HG03565 (cell line): ENCODE results near the gene SLC19A1.
"Not testable (repeated sequence)": the region's sequence is repeated elsewhere in the genome, so short reads cannot be mapped to it uniquely, and the experiment has no call there.

Source experiments
- ATAC-seq: cut with Tn5 transposase; IDR thresholded peaks from one replicate; pipeline ENCODE4 v1.9.1; 2021; ENCODE audit warnings: mild to moderate bottlenecking, moderate library complexity; ENCODE audit not compliant: unreplicated experiment

Gene SLC19A1

DNA sequence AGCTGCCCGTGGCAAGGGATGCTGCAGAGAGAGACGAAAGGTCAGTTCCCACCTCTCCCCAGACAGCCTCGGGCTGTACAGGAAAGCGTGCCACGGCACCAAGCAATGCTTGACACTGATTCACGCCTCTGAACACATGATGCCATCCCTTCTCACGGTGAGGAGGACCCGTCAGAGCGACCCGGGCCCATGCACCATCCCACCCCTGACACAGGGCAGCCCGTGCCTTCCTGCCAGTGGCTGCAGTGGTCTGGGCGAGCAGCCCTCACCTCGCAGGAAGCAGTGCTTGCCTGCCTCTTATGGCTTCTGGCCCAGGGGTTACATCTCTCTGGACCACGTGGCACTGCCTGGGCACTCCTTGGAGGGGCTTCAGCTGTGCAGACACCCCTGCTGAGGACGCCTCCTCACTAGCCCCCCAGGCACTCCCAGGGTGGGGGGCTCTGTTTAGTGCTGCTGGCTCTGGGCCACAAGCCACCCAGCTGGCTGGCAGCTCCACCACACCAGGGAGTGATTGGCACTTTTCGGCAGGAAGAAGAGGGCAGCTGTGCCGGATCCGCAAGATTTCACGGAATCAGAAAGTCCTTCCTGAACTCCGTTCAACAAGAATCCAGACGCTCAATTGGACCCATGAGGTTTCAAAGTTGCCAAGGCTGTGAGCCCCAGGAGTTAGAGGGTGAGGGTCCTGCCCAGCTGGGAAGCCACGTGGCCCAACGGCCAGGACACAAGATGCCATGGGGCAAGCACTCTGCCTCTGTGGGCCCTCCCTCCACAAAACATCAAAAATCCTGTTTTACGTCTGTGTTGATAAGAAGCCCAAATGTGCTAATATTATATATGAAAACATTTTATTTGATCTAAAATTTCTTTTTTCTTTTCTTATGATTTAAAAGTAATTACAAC, 34.8 kb upstream of the SLC19A1 start:
- no peak for ATAC-seq

- no peak for ATAC-seq
Measured at GRCh38 chr21:45575993-45576837, 34.0 kb upstream of the SLC19A1 start.

- no peak for ATAC-seq
Measured at GRCh38 chr21:45575304-45575992, 33.2 kb upstream of the SLC19A1 start.

DNA sequence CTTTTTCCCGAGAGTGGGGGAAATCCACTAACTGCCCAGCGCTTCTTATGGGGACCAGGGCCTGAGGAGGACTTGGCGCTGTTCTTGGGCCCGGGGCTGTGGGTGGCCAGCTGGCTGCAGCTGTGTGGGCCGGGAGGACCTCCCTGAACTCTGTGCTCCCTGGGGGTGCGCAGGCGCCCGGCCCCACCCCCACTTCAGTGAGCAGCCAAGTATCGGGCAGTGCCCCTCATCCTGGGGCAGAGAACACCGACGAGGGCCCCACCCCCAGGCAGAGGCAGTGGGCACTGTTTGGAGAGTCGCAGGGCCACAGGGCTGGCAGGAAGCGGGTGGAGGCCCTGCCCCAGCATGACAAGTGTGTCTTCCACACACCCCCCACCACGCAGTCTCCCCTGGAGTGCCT, 32.5 kb upstream of the SLC19A1 start:
- ATAC-seq = no peak

GRCh38 chr21:45574081-45574501, 31.9 kb upstream of the SLC19A1 start:
- no peak for ATAC-seq

DNA sequence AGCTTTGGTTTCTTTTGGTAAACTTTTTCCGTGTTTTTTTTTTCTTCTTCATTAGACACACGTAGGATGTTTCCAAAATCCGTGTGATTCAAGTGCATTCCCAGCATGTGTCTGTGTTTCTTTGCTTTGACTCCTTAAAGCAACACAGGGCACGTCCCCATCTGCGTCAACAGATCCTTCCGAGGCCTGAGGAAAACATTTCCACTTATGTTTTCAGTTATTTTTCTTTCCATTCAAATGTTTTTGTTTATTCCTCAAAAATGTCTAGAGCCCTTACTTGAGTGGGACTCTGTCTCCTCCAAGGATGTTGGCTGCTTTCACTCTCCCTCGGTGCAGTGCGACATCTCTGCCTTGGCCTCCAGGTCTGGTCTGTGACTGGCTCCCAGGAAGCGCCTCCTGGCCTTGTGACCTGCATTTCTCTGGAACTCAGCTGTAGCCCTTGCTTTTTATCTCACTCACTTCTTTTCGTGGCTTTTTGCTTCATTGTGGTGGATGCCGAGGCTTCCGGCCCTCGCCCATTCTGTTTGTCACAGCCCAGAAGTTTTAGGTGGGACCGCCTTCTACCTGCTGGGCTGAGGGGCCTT, 31.3 kb upstream of the SLC19A1 start:
- ATAC-seq = no peak

GRCh38 chr21:45572783-45573451, 30.7 kb upstream of the SLC19A1 start:
- ATAC-seq = no peak

DNA sequence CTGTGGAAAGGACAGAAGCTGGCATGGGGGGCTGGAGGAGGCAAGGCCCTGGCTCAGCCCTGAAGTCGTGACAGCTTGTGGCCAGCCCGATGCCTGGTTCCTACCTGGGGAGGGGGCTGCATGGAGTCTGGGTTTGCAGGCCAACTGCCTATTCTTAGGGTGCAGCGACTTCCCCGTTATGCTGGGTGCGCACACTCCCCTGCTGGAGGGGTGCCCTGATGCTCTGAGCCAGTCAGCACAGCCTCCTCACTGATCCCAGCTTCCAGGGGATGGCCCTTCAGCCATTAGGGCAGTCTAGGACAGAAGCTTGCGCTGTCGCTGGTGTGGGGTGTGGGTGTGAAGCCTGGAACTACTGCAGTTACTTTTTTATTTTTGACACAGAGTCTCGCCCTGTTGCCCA, 30.0 kb upstream of the SLC19A1 start:
- no peak for ATAC-seq

DNA sequence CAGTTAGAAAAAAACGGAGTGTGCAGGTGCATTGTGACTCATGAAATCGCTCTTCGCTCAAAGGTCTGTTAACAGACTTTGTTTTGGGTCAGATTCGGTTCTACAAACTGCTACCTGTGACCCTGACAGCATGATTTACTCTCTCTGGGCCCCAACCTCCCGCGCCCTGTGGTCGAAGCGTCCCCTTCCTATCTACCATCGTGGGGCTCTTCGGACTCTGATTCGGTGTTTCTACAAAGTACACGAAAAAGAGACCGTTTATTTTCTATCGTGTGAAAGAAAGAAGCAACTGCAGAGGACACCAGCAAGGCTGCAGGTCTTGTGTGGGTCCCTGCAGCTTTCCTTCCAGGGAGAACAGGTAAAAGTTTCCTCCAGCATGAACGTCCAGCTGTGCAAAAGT, 29.4 kb upstream of the SLC19A1 start:
- ATAC-seq = no peak

DNA sequence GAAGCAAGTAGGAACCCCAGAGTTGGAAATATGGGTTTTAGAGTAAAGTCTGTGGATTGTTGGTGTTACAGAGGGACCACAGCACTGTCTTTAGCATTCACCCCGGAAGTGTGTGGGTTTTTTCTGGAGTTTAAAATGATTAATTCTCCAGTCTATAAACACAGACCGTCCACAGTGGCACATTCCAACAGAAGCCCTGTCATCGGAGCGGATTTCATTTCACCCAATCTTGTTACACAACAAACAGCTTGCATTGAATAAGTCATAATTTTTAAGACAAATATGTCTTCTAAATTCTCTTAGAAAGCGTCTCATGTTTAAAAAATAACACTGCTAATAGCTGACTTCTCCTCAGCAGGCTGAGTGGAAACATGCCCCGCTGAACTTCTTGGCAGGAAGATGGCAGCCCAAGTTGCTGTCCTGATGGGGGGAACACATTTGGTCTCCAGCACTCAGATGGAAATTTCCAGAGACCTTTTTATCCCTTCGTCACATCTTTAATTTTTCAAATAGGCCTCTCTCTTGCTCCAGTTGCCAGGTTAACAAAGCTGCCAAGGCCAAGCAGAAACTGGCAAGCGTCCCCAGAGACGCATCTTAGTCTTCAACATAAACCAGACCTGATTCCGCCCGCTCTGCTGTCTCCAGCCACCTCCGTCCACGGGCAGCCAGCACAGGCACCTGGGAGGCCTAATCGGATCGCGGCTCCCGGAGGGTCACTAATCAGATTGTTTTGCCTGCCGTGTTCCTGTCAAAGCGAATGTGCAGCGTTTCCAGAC, 28.8 kb upstream of the SLC19A1 start:
- no peak for ATAC-seq

DNA sequence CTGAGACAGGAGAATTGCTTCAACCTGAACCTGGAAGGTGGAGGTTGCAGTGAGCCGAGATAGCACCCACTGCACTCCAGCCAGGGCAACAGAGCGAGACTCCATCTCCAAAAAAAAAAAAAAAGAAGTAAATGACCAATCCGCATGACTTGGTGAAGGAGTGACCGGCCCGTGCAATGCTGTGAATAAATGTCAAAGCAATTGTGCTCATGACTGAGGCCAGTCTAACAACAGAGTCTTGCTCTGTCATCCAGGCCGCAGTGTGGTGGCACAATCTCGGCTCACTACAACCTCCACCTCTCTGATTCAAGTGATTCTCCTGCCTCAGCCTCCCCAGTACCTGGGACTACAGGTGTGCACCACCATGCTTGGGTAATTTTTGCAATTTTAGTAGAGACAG, 27.8 kb upstream of the SLC19A1 start:
- no peak for ATAC-seq

- no peak for ATAC-seq
Measured at GRCh38 chr21:45568383-45568782, 26.1 kb upstream of the SLC19A1 start.

DNA sequence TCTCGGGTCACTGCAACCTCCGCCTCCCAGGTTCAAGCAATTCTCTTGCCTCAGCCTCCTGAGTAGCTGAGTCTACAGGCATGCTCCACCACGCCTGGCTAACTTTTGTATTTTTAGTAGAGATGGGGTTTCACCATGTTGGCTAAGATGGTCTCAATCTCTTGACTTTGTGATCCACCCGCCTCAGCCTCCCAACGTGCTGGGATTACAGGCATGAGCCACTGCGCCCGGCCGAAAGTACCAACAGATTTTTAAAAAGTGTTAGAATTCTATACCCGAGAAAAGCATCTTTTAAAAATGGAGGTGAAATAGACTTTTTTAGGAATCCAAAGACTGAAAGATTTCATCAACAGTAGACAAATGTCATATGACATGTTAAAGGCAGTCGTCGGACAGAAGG, 21.9 kb upstream of the SLC19A1 start:
- not testable (repeated sequence) for ATAC-seq

GRCh38 chr21:45562965-45563364, 20.7 kb upstream of the SLC19A1 start:
- ATAC-seq = no peak

- no peak for ATAC-seq
Measured at GRCh38 chr21:45562402-45562801, 20.2 kb upstream of the SLC19A1 start.

DNA sequence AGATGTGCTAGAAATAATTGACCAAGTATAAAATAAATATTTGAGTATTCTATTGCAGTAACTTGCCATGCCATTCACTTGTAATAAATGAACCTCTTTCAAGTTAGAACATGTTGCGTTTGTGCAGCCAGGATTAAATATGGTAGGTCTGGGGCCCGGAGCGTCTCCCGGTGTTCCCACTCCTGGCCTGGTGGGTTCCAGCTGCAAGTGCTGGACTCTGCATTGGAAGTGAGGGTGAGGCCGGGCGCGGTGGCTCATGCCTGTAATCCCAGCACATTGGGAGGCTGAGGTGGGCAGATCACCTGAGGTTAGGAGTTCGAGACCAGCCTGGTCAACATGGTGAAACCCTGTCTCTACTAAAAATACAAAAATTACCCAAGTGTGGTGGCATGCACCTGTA, 19.0 kb upstream of the SLC19A1 start:
- not testable (repeated sequence) for ATAC-seq

DNA sequence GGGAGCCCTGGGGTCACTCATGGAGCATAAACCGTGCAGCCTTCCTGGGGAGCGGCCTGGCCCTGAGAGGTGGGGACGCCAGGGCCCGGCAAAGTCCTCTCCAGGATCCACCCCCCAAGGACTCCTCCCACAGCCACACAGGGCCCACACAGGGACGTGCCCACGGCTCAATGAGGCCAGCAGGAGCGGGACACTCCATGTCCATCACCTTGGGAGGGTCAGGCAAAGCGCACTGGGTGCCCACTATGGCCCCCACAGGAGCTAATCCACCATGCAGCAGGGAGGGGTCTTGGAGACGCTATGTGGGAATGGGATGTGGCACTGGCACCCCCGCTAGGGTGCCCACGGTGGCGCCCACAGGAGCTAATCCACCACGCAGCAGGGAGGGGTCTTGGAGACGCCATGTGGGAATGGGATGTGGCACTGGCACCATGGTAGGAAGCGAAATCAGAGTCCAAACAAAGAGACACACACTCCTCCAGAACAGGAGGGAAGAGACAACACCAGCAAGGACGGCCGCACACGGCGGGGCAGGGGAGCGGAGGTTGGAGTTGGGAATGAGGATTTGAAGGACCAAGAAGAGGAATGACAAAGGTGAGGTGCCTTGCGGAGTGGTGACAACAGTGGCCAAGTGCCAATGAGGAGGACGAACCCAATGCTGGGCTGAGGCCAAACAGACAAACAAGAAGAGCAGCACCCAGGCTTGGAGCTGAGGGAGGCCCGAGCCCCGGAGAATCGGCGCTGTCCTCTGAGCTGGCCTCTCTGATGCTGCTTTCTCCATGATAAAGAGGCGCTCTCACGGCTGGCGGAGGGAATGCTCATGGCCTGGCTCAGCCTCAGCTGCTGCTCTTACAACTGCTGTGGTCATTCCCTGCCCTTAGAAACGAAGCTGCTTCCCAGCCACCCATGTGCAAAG, 18.1 kb upstream of the SLC19A1 start:
- no peak for ATAC-seq

GRCh38 chr21:45559216-45560105, 17.2 kb upstream of the SLC19A1 start:
- ATAC-seq = no peak
